SK-N-SH treated with all-trans-retinoic acid at 6 μM for 48 hours (cell line): ENCODE measurements around the gene SLC15A1.

Experiments
- ARNTL ChIP-seq: fragments of 450-650 bp; formaldehyde crosslinking; IDR thresholded peaks from 2 replicates; pipeline ENCODE4 v1.5.0; 2020; ENCODE audit warnings: low read depth, mild to moderate bottlenecking, moderate library complexity, borderline replicate concordance
- PPARA ChIP-seq: fragments of 250-450 bp; sonication (Bioruptor Pico); IDR thresholded peaks from 2 replicates; pipeline ENCODE4 v1.5.0; 2020; ENCODE audit warnings: mild to moderate bottlenecking, borderline replicate concordance
- TOX ChIP-seq: fragments of 250-450 bp; sonication (Bioruptor Pico); IDR thresholded peaks from 2 replicates; pipeline ENCODE4 v1.8.0; 2021; ENCODE audit warnings: mild to moderate bottlenecking, moderate library complexity, borderline replicate concordance
- ZFP30 ChIP-seq: fragments of 450-650 bp; formaldehyde crosslinking; IDR thresholded peaks from 2 replicates; pipeline ENCODE4 v1.5.0; 2022; ENCODE audit warnings: mild to moderate bottlenecking, moderate library complexity
- ZNF70 ChIP-seq: fragments of 450-650 bp; formaldehyde crosslinking; IDR thresholded peaks from 2 replicates; pipeline ENCODE4 v1.5.0; 2020; ENCODE audit warnings: mild to moderate bottlenecking, moderate library complexity

GRCh38 chr13:98786023-98786422, 33.6 kb upstream of the SLC15A1 start:
- TF ChIP-seq ARNTL (CRISPR knock-in tag), result no peak
- TF ChIP-seq TOX, result no peak
- no peak for TF ChIP-seq ZFP30
- TF ChIP-seq ZNF70, result no peak
- no peak for TF ChIP-seq PPARA (CRISPR knock-in tag)
